HEK293T (cell line): Measurements from ENCODE around the gene TUBA8.

Experiments used
- ARNT ChIP-seq: fragments of 450-650 bp; IDR thresholded peaks from 2 replicates; pipeline ENCODE4 v1.6.1; 2017; ENCODE audit warnings: mild to moderate bottlenecking
- BHLHE40 ChIP-seq: fragments of 450-650 bp; IDR thresholded peaks from 2 replicates; pipeline ENCODE4 v1.6.1; 2016; ENCODE audit warnings: mild to moderate bottlenecking, moderate library complexity, borderline replicate concordance
- CTBP1 ChIP-seq: fragments of 450-650 bp; IDR thresholded peaks from 2 replicates; pipeline ENCODE4 v1.6.1; 2016; ENCODE audit warnings: borderline replicate concordance
- ELF4 ChIP-seq: fragments of 450-650 bp; IDR thresholded peaks from 2 replicates; pipeline ENCODE4 v1.6.1; 2017; ENCODE audit warnings: antibody characterized with exemption
- FOXK2 ChIP-seq: fragments of 450-650 bp; IDR thresholded peaks from 2 replicates; pipeline ENCODE4 v1.6.1; 2016; ENCODE audit warnings: mild to moderate bottlenecking
- FOXM1 ChIP-seq: fragments of 450-650 bp; IDR thresholded peaks from 2 replicates; pipeline ENCODE4 v1.6.1; 2017; ENCODE audit warnings: mild to moderate bottlenecking, borderline replicate concordance
- HDGF ChIP-seq: fragments of 450-650 bp; IDR thresholded peaks from 2 replicates; pipeline ENCODE4 v1.6.1; 2017; ENCODE audit warnings: antibody characterized with exemption, borderline replicate concordance
- L3MBTL2 ChIP-seq: fragments of 450-650 bp; conservative IDR thresholded peaks from 2 replicates; pipeline ENCODE4 v1.6.1; 2016; ENCODE audit warnings: mild to moderate bottlenecking
- LEF1 ChIP-seq: fragments of 450-650 bp; IDR thresholded peaks from 2 replicates; pipeline ENCODE4 v1.6.1; 2017; ENCODE audit warnings: mild to moderate bottlenecking, borderline replicate concordance
- NFRKB ChIP-seq: fragments of 450-650 bp; IDR thresholded peaks from 2 replicates; pipeline ENCODE4 v1.6.1; 2016; ENCODE audit warnings: mild to moderate bottlenecking, moderate library complexity
- PKNOX1 ChIP-seq: fragments of 450-650 bp; IDR thresholded peaks from 2 replicates; pipeline ENCODE4 v1.6.1; 2016
- SP1 ChIP-seq: fragments of 450-650 bp; IDR thresholded peaks from 2 replicates; pipeline ENCODE4 v1.6.1; 2017
- SUZ12 ChIP-seq: fragments of 450-650 bp; IDR thresholded peaks from 2 replicates; pipeline ENCODE4 v1.6.1; 2016; ENCODE audit warnings: mild to moderate bottlenecking
- TARDBP ChIP-seq: fragments of 450-650 bp; IDR thresholded peaks from 2 replicates; pipeline ENCODE4 v1.6.1; 2016

DNA sequence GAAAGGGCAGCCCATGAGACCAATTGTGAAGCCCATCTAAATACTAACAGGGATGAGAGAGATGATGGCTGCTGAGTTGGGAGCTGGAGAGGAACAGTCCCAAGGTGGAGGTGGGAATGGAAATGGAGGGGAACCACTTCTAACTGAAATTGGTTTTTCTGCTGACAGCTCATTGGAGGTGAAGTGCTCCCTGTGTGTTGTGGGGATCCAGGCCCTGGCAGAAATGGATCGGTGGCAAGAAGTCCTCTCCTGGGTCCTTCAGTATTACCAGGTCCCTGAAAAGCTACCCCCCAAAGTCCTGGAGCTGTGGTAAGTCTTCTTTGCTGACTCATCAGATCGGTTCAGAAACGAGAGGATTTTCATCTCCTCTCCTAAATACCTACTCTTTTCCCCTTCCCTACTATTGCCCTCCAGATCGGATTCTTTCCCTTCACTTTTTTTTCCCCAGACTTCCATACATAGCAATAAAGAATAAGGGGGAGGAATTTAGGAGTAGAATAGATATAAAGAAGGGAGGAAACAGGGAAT is 30.8 kb upstream of the TUBA8 start:
- TF ChIP-seq NFRKB (no peak), ARNT (no peak), FOXM1 (no peak), SP1 (no peak), HDGF (no peak), BHLHE40 (no peak), L3MBTL2 (no peak), FOXK2 (no peak), SUZ12 (no peak), TARDBP (no peak), PKNOX1 (no peak), ELF4 (no peak), LEF1 (no peak), CTBP1 (no peak)
